Stomach (tissue), 9 donors: ENCODE measurements around the gene PLCH2. TPM values are rescaled to one million over a fixed set of nuclear protein-coding genes. Genes with fewer than 3 reads are reported as not detected.

Experiments used
- DNase-seq, 2 donors: peaks; one replicate each; pipeline versions ENCODE4 v3.0.0 to v3.0.0-alpha.2; 2013 to 2019
- H3K27ac ChIP-seq, 5 donors: fragments of 200-600 bp in 4 of 5; sonication (generic) in 4 of 5; one replicate each; pipeline ENCODE4 v1.5.1; 2013 to 2019; ENCODE audit warnings: mild to moderate bottlenecking in 1 of 5, moderate library complexity in 1 of 5
- H3K27me3 ChIP-seq, 3 donors: fragments of 200-600 bp; sonication (generic); one replicate each; pipeline ENCODE4 v1.5.1; 2017 to 2019; ENCODE audit warnings: mixed run types in 1 of 3
- H3K36me3 ChIP-seq, 4 donors: fragments of 200-600 bp; sonication (generic); 1 replicate in 3 of 4; 2 replicates in 1 of 4; pipeline ENCODE4 v1.5.1; 2016 to 2019
- H3K4me1 ChIP-seq, 4 donors: fragments of 200-600 bp; sonication (generic); one replicate each; pipeline ENCODE4 v1.5.1; 2016 to 2019
- H3K4me3 ChIP-seq, 4 donors: fragments of 200-600 bp; sonication (generic) in 3 of 4; one replicate each; pipeline ENCODE4 v1.5.1; 2016 to 2019; ENCODE audit warnings: mild to moderate bottlenecking in 1 of 4
- H3K9me3 ChIP-seq, 4 donors: fragments of 200-600 bp; sonication (generic); one replicate each; pipeline ENCODE4 v1.5.1; 2016 to 2019
- EP300 ChIP-seq: sonication (generic); formaldehyde crosslinking; IDR thresholded peaks from one replicate; pipeline ENCODE4 v1.6.1; 2017; ENCODE audit warnings: antibody characterized with exemption
- POLR2A ChIP-seq, 4 donors: fragments of 450-650 bp; IDR thresholded peaks; one replicate each; pipeline ENCODE4 v1.6.1; 2016; ENCODE audit warnings: antibody characterized with exemption in 4 of 4, control low read depth in 2 of 4, mild to moderate bottlenecking in 1 of 4, moderate library complexity in 1 of 4
- POLR2AphosphoS5 ChIP-seq, 3 donors: sonication (generic); formaldehyde crosslinking; IDR thresholded peaks; one replicate each; pipeline ENCODE4 v1.6.1; 2016; ENCODE audit warnings: antibody characterized with exemption in 3 of 3
- WGBS, 5 donors: extraction: QIAGEN DNeasy Blood & Tissue Kit in 3 of 5; methylation state at CpG; one replicate each; pipeline versions ENCODE4 v1.1.5 to v1.1.7; 2013 to 2018; 5-methylcytosine and 5-hydroxymethylcytosine counted together
- intact Hi-C: fragments of 100-400 bp; cut with DNase I; formaldehyde crosslinking; loops from one replicate; pipeline ENCODE4 v1.15.1; 2023; ENCODE audit warnings: low total_unique reads
- polyA plus RNA-seq, 3 donors: library from polyadenylated mRNA; stranded (reverse); fragments of 200-250 nt; gene quantifications; one replicate each; pipeline ENCODE4 v1.2.3, GENCODE V29; 2013
- total RNA-seq, 5 donors: library from RNA; depleted of rRNA; stranded (reverse); fragments of >200 nt; gene quantifications; one replicate each; pipeline versions ENCODE4 v1.1.0 to v1.2.3, GENCODE V29; 2014 to 2016
- TF ChIP-seq, protein P1 (sequence below), 7 experiments: fragments of 450-650 bp in 4 of 7; fragments of 200-600 bp in 3 of 7; sonication (generic) in 3 of 7; IDR thresholded peaks; one replicate each; pipeline ENCODE4 v1.5.1; 2016 to 2019; ENCODE audit warnings: antibody characterized with exemption in 7 of 7, control low read depth in 2 of 7, mild to moderate bottlenecking in 1 of 7
- donor health status: healthy with polysubstance abuse.
- donor health status: Bipolar disorder and iron deficiency.
- donor health status: healthy.

PLCH2 gene
- total and polyA plus RNA-seq, 8 donors, result 0.55 to 24.9 (median 1.0) TPM; not detected in 2

DNA sequence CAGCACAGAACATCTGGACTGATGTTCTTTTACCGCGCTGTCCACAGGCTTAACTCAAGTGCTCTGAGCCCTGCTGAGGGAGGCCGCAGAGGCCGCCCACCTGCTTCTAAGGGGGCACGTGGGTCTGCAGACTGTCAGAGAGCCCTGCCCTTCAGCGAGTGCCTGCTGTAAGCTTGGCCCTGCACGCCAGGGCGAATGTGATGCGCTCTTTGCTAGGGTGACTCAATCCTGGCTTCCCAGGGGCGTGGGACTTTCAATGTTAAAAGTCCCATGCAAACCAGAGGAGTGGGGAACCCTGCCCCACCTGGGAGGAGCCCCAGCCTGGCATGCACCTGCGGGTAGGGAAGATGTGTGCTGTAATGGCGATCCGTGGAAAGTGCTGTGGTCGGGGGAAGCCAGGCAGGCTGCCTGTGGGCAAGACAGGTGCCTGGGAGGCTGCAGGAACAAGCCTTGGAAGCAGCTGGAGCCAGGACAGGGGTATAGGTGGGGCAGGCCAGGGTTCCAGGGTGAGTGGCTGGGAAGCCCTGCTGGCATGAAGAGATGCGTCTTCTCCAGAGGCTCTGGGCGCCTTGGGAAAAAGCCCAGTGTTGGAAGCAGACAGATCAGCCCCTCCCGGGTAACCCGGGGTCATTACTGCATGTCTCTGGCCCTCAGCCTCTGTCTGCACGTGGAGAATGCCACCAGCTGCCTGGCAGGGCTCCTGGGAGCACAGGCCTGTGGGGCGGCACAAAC lies 50.9 kb downstream of the PLCH2 start:
- Histone ChIP-seq H3K4me3 (peak overlapping the region; percentile 82 to 99 (median 92)), H3K4me1 (peaks cover 68 to 84% (median 81%) of the 10 kb centered on the region in 4 donors), H3K27me3 (peaks cover 0 to 51% (median 40%) of the 10 kb centered on the region in 3 donors), H3K27ac (peak overlapping the region in 4 of 5 donors; percentile 65 to 88 (median 82)), H3K9me3 (no peaks in the 10 kb centered on the region), H3K36me3 (peaks cover 0 to 4% (median 1%) of the 10 kb centered on the region in 4 donors)
- TF ChIP-seq POLR2A (IDR thresholded peaks at IDR 0.05) (no peak), POLR2AphosphoS5 (IDR thresholded peaks at IDR 0.05) (no peak), EP300 (no peak)
- TF ChIP-seq, protein P1, sequence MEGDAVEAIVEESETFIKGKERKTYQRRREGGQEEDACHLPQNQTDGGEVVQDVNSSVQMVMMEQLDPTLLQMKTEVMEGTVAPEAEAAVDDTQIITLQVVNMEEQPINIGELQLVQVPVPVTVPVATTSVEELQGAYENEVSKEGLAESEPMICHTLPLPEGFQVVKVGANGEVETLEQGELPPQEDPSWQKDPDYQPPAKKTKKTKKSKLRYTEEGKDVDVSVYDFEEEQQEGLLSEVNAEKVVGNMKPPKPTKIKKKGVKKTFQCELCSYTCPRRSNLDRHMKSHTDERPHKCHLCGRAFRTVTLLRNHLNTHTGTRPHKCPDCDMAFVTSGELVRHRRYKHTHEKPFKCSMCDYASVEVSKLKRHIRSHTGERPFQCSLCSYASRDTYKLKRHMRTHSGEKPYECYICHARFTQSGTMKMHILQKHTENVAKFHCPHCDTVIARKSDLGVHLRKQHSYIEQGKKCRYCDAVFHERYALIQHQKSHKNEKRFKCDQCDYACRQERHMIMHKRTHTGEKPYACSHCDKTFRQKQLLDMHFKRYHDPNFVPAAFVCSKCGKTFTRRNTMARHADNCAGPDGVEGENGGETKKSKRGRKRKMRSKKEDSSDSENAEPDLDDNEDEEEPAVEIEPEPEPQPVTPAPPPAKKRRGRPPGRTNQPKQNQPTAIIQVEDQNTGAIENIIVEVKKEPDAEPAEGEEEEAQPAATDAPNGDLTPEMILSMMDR (IDR thresholded peaks at IDR 0.05), result no peak
- no peak for DNase-seq
- 40 to 44% (median 43%) methylated on average over 18 to 20 of the region's 20 CpGs for WGBS, 5 donors
- intact Hi-C loops, result no loop called here

DNA sequence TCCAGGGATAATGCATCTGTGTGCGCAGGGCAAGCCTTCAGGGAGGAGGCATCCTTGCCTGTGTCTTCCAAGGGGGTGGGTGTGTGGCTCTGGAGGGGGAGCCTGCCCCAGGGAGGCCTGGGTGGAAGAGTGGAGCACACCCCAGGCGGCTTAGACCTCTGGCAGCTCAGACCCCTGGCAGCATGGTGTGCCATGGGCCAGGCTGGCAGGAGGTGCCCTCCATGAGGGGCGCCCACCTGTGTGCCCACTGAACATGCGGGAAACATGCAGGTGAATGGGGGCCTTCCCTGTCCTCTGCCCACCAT lies 51.4 kb downstream of the PLCH2 start:
- TF ChIP-seq EP300, result no peak
- TF ChIP-seq POLR2A (IDR thresholded peaks at IDR 0.05), result no peak
- TF ChIP-seq, protein P1 (IDR thresholded peaks at IDR 0.05), result no peak
- no peak for TF ChIP-seq POLR2AphosphoS5 (IDR thresholded peaks at IDR 0.05)
- intact Hi-C loops, result no loop called here
- no peaks in the 10 kb centered on the region for H3K36me3 ChIP-seq
- DNase-seq, result no peak
- no peak overlapping the region for H3K4me3 ChIP-seq
- WGBS, 5 donors, result 80 to 96% (median 87%) methylated on average over 1 to 4 of the region's 4 CpGs
- H3K4me1 ChIP-seq, result peaks cover 68 to 82% (median 81%) of the 10 kb centered on the region in 4 donors
- peaks cover 0 to 56% (median 44%) of the 10 kb centered on the region in 3 donors for H3K27me3 ChIP-seq
- H3K9me3 ChIP-seq, result no peaks in the 10 kb centered on the region
- peak overlapping the region in 1 of 5 donors; percentile 20 for H3K27ac ChIP-seq

DNA sequence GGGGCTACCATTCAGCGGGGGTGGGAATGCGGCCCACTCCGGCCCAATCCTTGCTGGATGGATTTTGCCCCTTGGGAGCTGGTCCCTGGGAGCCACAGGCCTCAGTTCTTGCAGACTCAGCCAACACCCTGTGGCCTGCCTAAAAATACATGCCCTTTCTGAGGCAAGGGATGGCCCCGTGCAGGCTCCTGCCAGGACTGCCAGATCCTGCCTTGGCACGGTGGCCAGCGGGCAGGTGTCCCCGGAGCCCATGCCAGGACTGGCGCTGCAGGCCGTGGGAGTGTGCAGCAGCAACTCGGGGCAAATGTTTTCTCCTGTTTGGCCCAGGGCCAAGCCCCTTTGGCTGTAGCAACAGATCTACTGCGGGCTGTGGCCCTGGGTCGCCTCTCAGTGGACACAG lies 51.9 kb downstream of the PLCH2 start:
- peaks cover 0 to 61% (median 49%) of the 10 kb centered on the region in 3 donors for H3K27me3 ChIP-seq
- H3K36me3 ChIP-seq, result no peaks in the 10 kb centered on the region
- TF ChIP-seq POLR2A (IDR thresholded peaks at IDR 0.05), result no peak
- 35 to 61% (median 45%) methylated on average over 4 to 12 of the region's 12 CpGs for WGBS, 5 donors
- no peaks in the 10 kb centered on the region for H3K9me3 ChIP-seq
- H3K4me1 ChIP-seq, result peaks cover 68 to 80% (median 79%) of the 10 kb centered on the region in 4 donors
- H3K27ac ChIP-seq, result peak overlapping the region in 1 of 5 donors; percentile 20
- intact Hi-C loops, result no loop called here
- DNase-seq, result peak; percentile 52 to 84
- H3K4me3 ChIP-seq, result no peak overlapping the region

DNA sequence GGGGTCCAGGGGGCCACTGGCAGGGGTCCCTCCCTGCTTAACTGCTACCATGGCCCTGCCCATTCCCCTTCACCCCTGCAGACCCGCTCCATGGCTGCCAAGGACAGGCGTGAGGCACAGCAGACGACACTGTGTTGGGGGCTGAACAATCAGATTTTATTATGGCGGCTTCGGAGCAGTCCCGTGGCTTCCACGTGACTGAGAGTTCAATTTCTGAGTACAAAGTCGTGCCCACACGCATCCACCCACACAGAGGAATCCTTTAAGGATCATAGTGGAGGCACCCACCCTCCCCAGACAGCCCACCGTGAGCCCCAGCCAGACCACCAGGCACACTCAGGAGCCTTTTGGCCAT lies 52.5 kb downstream of the PLCH2 start:
- peaks cover 66 to 74% (median 73%) of the 10 kb centered on the region in 4 donors for H3K4me1 ChIP-seq
- intact Hi-C loops, result no loop called here
- H3K9me3 ChIP-seq, result no peaks in the 10 kb centered on the region
- no peaks in the 10 kb centered on the region for H3K36me3 ChIP-seq
- WGBS, 5 donors, result 49 to 79% (median 52%) methylated on average over 9 to 10 of the region's 10 CpGs
- H3K27ac ChIP-seq, result peak overlapping the region in 2 of 5 donors; percentile 31 to 38
- DNase-seq, result no peak
- TF ChIP-seq EP300, result no peak
- no peak for TF ChIP-seq POLR2A (IDR thresholded peaks at IDR 0.05)
- TF ChIP-seq POLR2AphosphoS5 (IDR thresholded peaks at IDR 0.05), result no peak
- TF ChIP-seq, protein P1 (IDR thresholded peaks at IDR 0.05), result no peak
- peak overlapping the region in 2 of 4 donors; percentile 35 to 55 for H3K4me3 ChIP-seq
- peaks cover 0 to 67% (median 50%) of the 10 kb centered on the region in 3 donors for H3K27me3 ChIP-seq
